Astrocyte (in vitro differentiated cells and primary cell): ENCODE results near the gene POC1B.

Experiments used
- CTCF ChIP-seq: IDR thresholded peaks from 2 replicates; pipeline ENCODE4 v1.5.1; 2011; ENCODE audit warnings: low read depth, mild to moderate bottlenecking, inconsistent platforms, low read length, moderate library complexity; ENCODE audit not compliant: insufficient read depth
- EZH2 ChIP-seq: IDR thresholded peaks from 2 replicates; pipeline ENCODE4 v1.6.1; 2012; ENCODE audit warnings: mild to moderate bottlenecking, low read length, inconsistent platforms; ENCODE audit not compliant: insufficient read depth

- TF ChIP-seq CTCF = no peak
- TF ChIP-seq EZH2 = no peak
Observed at GRCh38 chr12:89490922-89491321, 34.9 kb downstream of the POC1B start.
